ENCODE measurements around the gene POPDC3. TPM values are rescaled to one million over a fixed set of nuclear protein-coding genes. Genes with fewer than 3 reads are reported as not detected.

POPDC3 gene
- total and polyA plus RNA-seq, 2 of the 4 experiments (the other 2 are of a cell fraction) = 22.7 to 25.8 TPM

GRCh38 chr6:105214668-105215067 lies 34.9 kb upstream of the POPDC3 start:
- H4K8ac ChIP-seq (ENCODE audit: low read depth in 2 of 2, low read length in 2 of 2) = no peak overlapping the region
- ATAC-seq (ENCODE audit: low read depth) (no peak), DNase-seq (no peak)
- no peaks in the 10 kb centered on the region for H3K27me3 ChIP-seq (ENCODE audit: control insufficient read depth, insufficient read depth, low read length)
- H3K79me1 ChIP-seq (ENCODE audit: low read depth in 1 of 2, low read length in 2 of 2) = no peaks in the 10 kb centered on the region
- no peak overlapping the region for H3K23ac ChIP-seq (ENCODE audit: low read depth, low read length)
- H2BK15ac ChIP-seq (ENCODE audit: low read depth, low read length) = no peak overlapping the region
- H3K4me2 ChIP-seq (ENCODE audit: low read depth, low read length) = no peak overlapping the region
- TF ChIP-seq RCOR1 (IDR thresholded peaks at IDR 0.05; ENCODE audit: insufficient replicate concordance, low read length) (no peak), CHD1 (IDR thresholded peaks at IDR 0.05; ENCODE audit: low read depth, low read length) (no peak), MXI1 (IDR thresholded peaks at IDR 0.05; ENCODE audit: borderline replicate concordance, low read depth, low read length) (no peak), NFE2L2 (IDR thresholded peaks at IDR 0.05; ENCODE audit: low read depth, low read length) (no peak), MAFK (IDR thresholded peaks at IDR 0.05; ENCODE audit: low read depth, low read length) (peak; percentile 37; the same call in 1 of the 2 replicates)
- TF ChIP-seq, protein P1, sequence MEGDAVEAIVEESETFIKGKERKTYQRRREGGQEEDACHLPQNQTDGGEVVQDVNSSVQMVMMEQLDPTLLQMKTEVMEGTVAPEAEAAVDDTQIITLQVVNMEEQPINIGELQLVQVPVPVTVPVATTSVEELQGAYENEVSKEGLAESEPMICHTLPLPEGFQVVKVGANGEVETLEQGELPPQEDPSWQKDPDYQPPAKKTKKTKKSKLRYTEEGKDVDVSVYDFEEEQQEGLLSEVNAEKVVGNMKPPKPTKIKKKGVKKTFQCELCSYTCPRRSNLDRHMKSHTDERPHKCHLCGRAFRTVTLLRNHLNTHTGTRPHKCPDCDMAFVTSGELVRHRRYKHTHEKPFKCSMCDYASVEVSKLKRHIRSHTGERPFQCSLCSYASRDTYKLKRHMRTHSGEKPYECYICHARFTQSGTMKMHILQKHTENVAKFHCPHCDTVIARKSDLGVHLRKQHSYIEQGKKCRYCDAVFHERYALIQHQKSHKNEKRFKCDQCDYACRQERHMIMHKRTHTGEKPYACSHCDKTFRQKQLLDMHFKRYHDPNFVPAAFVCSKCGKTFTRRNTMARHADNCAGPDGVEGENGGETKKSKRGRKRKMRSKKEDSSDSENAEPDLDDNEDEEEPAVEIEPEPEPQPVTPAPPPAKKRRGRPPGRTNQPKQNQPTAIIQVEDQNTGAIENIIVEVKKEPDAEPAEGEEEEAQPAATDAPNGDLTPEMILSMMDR (conservative IDR thresholded peaks at IDR 0.05; ENCODE audit: low read depth, low read length) = no peak
- peaks cover 3% of the 10 kb centered on the region; the same call in 1 of the 2 replicates for H3K9me1 ChIP-seq (ENCODE audit: insufficient read depth, low read length)
- H3K18ac ChIP-seq (ENCODE audit: low read depth, low read length) = no peak overlapping the region
- ChIA-PET POLR2A (ENCODE audit: unreplicated experiment) (no interaction called here), CTCF (no interaction called here)
- in situ Hi-C loops (cut with MboI; ENCODE audit: low sequenced_read_pairs) = no loop called here
- intact Hi-C loops (cut with micrococcal nuclease) = no loop called here
- no peak overlapping the region for H2BK120ac ChIP-seq (ENCODE audit: low read depth, low read length)
- no peaks in the 10 kb centered on the region for H4K20me1 ChIP-seq (ENCODE audit: insufficient read depth, low read length)
- no peak overlapping the region for H3K4ac ChIP-seq (ENCODE audit: low read depth, low read length)
- H2BK20ac ChIP-seq (ENCODE audit: low read depth, low read length) = no peak overlapping the region
- H3K4me1 ChIP-seq (ENCODE audit: control insufficient read depth, insufficient read depth, low read length) = peaks cover 9% of the 10 kb centered on the region
- H3K9ac ChIP-seq (ENCODE audit: low read depth, low read length) = no peak overlapping the region
- no peak overlapping the region for H4K91ac ChIP-seq (ENCODE audit: insufficient read depth, low read depth, low read length)
- no peak overlapping the region for H2BK5ac ChIP-seq (ENCODE audit: low read depth, low read length, poor library complexity, severe bottlenecking)
- no peak overlapping the region for H2AFZ ChIP-seq (replicated peaks; ENCODE audit: low read length, poor library complexity)
- no peaks in the 10 kb centered on the region for H3K9me3 ChIP-seq (ENCODE audit: control insufficient read depth, insufficient read depth, low read length)
- no peak overlapping the region for H3K4me3 ChIP-seq (ENCODE audit: insufficient read depth, low read depth, low read length)
- no peak overlapping the region for H2AK9ac ChIP-seq (replicated peaks; ENCODE audit: low read depth, low read length, poor library complexity)
- BruUV-seq (replicated peaks) = no TSS peak
- H3K27ac ChIP-seq (ENCODE audit: insufficient read depth, low read length) = no peak overlapping the region
- H4K5ac ChIP-seq (ENCODE audit: low read depth, low read length) = no peak overlapping the region
- no peak overlapping the region for H2AK5ac ChIP-seq (ENCODE audit: low read depth, low read length)
- H3K36me3 ChIP-seq (ENCODE audit: control insufficient read depth, insufficient read depth, low read length) = no peaks in the 10 kb centered on the region
- H3K56ac ChIP-seq (ENCODE audit: extremely low read depth, insufficient read depth, low read length) = no peak overlapping the region
- dilution Hi-C loops (cut with HindIII; ENCODE audit: low sequenced_read_pairs, unreplicated experiment) = no loop called here
- no peak overlapping the region for H3K14ac ChIP-seq (replicated peaks; ENCODE audit: low read depth, low read length)

Measured in IMR-90 (cell line).